ENCODE data around the gene RPS21.

The RPS21 gene

DNA sequence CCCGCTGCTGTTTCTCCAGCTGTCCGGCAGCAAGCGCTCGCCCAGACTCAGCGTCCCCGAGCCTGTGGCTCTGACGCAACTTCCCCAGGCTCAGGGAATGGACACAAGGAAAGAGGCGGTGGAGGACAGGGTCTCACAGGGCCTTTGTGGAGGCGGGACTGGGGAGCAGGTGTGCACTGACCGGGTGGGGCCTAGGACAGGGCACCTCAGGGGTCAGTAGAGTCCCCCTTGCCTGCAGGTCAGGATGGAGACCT, 39.8 kb upstream of the RPS21 start:
- H3K27me3 ChIP-seq (ENCODE audit: control insufficient read depth in 1 of 2, insufficient read depth in 2 of 2, low read length in 2 of 2): no peaks in the 10 kb centered on the region
- no peak overlapping the region for H3K4me3 ChIP-seq (ENCODE audit: low read depth in 1 of 2, low read length in 2 of 2)
- no peaks in the 10 kb centered on the region for H3K9me3 ChIP-seq (ENCODE audit: control insufficient read depth in 1 of 2, low read length in 2 of 2)
- H3K27ac ChIP-seq (ENCODE audit: low read depth, low read length): no peak overlapping the region
- H3K36me3 ChIP-seq (ENCODE audit: control insufficient read depth in 1 of 2, insufficient read depth in 2 of 2, low read length in 2 of 2): no peaks in the 10 kb centered on the region
- H3K9ac ChIP-seq (ENCODE audit: low read depth in 1 of 2, low read length in 2 of 2): no peak overlapping the region
- H3K4me1 ChIP-seq (ENCODE audit: control insufficient read depth in 1 of 2, insufficient read depth in 2 of 2, low read length in 2 of 2): peaks cover 12 to 13% of the 10 kb centered on the region in 2 donors

DNA sequence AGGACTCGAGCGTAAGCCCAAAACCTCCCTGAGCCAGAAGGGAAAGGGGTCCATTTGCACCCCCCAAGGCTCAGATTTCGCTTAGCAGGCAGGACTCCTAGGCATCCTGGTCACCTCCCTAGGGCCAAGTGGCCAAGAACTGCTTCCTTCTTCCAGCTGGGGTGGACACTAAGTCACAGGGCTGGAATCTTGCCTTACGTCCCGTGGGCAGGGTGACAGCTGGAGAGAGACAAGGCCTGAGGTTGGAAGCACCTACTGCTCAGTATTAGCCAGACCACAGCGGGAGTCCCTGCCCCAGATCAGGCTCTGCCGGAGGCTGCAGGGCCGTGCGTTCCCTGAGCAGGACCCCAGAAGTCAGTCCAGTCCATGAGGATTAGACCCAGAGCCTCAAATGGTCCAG, 39.5 kb upstream of the RPS21 start:
- H3K27me3 ChIP-seq (ENCODE audit: control insufficient read depth in 1 of 2, insufficient read depth in 2 of 2, low read length in 2 of 2): no peaks in the 10 kb centered on the region
- peaks cover 12 to 13% of the 10 kb centered on the region in 2 donors for H3K4me1 ChIP-seq (ENCODE audit: control insufficient read depth in 1 of 2, insufficient read depth in 2 of 2, low read length in 2 of 2)
- H3K4me3 ChIP-seq (ENCODE audit: low read depth in 1 of 2, low read length in 2 of 2): no peak overlapping the region
- no peak overlapping the region for H3K9ac ChIP-seq (ENCODE audit: low read depth in 1 of 2, low read length in 2 of 2)
- no peaks in the 10 kb centered on the region for H3K36me3 ChIP-seq (ENCODE audit: control insufficient read depth in 1 of 2, insufficient read depth in 2 of 2, low read length in 2 of 2)
- no peak overlapping the region for H3K27ac ChIP-seq (ENCODE audit: low read depth, low read length)
- H3K9me3 ChIP-seq (ENCODE audit: control insufficient read depth in 1 of 2, low read length in 2 of 2): no peaks in the 10 kb centered on the region

DNA sequence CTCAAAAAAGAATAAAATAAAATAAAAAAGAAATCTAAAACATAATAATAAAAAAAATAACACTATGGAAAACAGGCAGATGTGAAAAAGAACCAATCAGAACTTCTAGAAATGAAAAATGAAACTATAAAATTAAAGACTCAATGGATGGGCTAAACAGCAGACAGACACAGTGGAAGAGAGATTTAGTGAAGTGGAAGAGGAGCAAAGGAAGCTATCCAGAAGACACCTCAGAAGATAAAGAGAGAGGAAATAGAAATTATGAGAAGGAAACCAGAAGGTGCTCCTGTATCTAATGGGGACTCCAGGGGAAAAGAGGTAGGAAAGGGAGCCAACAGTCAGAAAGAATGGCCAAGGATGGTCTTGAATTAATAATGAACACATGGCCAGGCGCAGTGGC, 38.3 kb upstream of the RPS21 start:
- no peak overlapping the region for H3K4me3 ChIP-seq (ENCODE audit: low read depth in 1 of 2, low read length in 2 of 2)
- H3K27ac ChIP-seq (ENCODE audit: low read depth, low read length): no peak overlapping the region
- H3K27me3 ChIP-seq (ENCODE audit: control insufficient read depth in 1 of 2, insufficient read depth in 2 of 2, low read length in 2 of 2): no peaks in the 10 kb centered on the region
- H3K9ac ChIP-seq (ENCODE audit: low read depth in 1 of 2, low read length in 2 of 2): no peak overlapping the region
- no peaks in the 10 kb centered on the region for H3K9me3 ChIP-seq (ENCODE audit: control insufficient read depth in 1 of 2, low read length in 2 of 2)
- peaks cover 13 to 18% of the 10 kb centered on the region in 2 donors for H3K4me1 ChIP-seq (ENCODE audit: control insufficient read depth in 1 of 2, insufficient read depth in 2 of 2, low read length in 2 of 2)
- no peaks in the 10 kb centered on the region for H3K36me3 ChIP-seq (ENCODE audit: control insufficient read depth in 1 of 2, insufficient read depth in 2 of 2, low read length in 2 of 2)

DNA sequence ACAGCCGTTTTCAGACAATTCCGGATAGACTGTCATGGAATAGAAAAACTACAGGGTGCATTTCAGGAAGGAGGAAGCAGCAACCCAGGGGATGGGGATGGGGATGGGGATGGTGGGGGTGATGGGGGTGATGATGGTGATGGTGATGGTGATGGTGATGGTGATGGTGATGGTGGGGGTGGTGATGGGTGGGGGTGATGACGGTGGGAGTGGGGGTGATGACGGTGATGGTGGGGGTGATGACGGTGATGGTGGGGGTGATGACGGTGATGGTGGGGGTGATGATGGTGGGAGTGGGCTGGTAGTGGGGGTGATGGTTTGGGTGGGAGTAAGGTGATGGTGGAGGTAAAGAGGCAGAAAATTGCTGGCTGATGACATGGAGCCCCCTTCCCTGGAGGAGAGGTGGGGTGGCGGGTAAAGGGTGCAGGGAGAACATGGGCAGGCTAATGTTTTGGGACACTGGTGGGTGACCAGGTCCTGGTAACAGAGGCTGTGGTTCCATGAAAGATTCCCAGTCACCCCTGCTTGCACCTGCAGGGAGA, 37.3 kb upstream of the RPS21 start:
- H3K36me3 ChIP-seq (ENCODE audit: control insufficient read depth in 1 of 2, insufficient read depth in 2 of 2, low read length in 2 of 2): no peaks in the 10 kb centered on the region
- H3K27ac ChIP-seq (ENCODE audit: low read depth, low read length): no peak overlapping the region
- no peaks in the 10 kb centered on the region for H3K9me3 ChIP-seq (ENCODE audit: control insufficient read depth in 1 of 2, low read length in 2 of 2)
- H3K27me3 ChIP-seq (ENCODE audit: control insufficient read depth in 1 of 2, insufficient read depth in 2 of 2, low read length in 2 of 2): no peaks in the 10 kb centered on the region
- H3K4me1 ChIP-seq (ENCODE audit: control insufficient read depth in 1 of 2, insufficient read depth in 2 of 2, low read length in 2 of 2): peaks cover 13 to 18% of the 10 kb centered on the region in 2 donors
- H3K4me3 ChIP-seq (ENCODE audit: low read depth in 1 of 2, low read length in 2 of 2): no peak overlapping the region
- H3K9ac ChIP-seq (ENCODE audit: low read depth in 1 of 2, low read length in 2 of 2): no peak overlapping the region

DNA sequence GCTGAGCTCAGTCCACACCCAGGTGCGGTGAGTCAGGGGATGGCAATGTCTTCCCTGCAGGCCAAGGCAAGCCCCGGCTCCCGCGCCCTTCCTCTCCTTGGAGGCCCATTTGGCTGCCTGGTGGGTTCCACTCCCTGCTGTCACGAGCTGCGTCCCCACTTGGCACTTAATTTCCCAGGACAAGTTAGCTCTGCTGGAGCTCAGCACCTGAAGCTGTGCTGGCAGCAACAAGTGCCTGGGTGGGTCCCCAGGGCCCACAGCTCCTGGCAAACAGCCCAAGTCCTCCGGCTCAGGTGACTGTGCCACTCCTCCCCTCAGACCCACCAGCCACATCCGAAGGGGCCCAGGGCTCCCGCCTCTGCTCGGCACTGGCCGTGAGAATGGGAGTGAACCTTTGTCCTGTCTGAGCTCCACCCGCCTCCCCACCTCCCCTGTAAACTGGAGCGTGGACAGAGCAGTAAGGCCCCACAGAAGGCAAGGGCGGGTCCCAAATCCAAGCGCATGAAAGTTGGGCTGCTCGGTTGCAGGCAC, 36.7 kb upstream of the RPS21 start:
- H3K9ac ChIP-seq (ENCODE audit: low read depth in 1 of 2, low read length in 2 of 2): no peak overlapping the region
- no peak overlapping the region for H3K27ac ChIP-seq (ENCODE audit: low read depth, low read length)
- no peaks in the 10 kb centered on the region for H3K36me3 ChIP-seq (ENCODE audit: control insufficient read depth in 1 of 2, insufficient read depth in 2 of 2, low read length in 2 of 2)
- no peak overlapping the region for H3K4me3 ChIP-seq (ENCODE audit: low read depth in 1 of 2, low read length in 2 of 2)
- H3K27me3 ChIP-seq (ENCODE audit: control insufficient read depth in 1 of 2, insufficient read depth in 2 of 2, low read length in 2 of 2): no peaks in the 10 kb centered on the region
- no peaks in the 10 kb centered on the region for H3K9me3 ChIP-seq (ENCODE audit: control insufficient read depth in 1 of 2, low read length in 2 of 2)
- H3K4me1 ChIP-seq (ENCODE audit: control insufficient read depth in 1 of 2, insufficient read depth in 2 of 2, low read length in 2 of 2): peaks cover 13 to 22% of the 10 kb centered on the region in 2 donors

DNA sequence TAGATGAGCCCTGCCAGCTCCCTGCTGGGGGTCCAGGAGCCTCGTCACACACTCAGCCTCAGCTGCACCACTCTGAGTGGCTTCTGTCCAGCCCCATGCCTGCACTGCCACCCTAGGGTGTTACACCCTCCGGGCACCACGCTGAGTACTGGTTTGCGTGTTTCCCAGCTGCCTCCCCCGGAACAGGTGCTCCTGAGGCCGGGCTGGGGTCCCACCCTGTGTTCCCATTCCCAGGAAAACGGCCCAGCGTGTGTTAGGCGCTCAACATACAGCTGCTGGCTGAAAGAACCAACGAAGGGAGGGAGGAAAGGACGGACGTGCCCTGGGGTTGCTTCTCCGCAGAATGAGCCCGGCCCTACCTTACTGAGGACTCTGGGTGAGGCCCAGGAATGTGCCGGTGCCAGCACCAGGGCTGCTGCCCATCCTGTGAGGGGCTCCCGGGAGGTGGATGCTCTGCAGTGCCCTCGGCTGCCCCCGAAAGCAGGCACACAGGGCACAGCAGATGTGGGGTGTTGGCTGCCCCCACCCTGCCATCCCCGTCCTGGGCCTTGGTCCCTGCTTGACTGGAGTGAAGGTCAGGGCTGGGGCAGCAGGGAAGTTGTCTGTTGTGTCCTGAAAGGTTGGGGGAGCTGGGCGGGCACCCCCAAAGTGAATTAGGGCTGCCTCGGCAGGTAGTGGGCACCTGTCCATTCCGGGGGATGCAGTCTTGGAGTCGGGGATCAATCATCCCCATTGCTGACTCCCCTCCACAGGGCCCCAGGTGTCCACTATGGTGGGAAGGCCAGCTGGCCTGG, 36.1 kb upstream of the RPS21 start:
- no peak overlapping the region for H3K27ac ChIP-seq (ENCODE audit: low read depth, low read length)
- H3K4me3 ChIP-seq (ENCODE audit: low read depth in 1 of 2, low read length in 2 of 2): no peak overlapping the region
- no peaks in the 10 kb centered on the region for H3K27me3 ChIP-seq (ENCODE audit: control insufficient read depth in 1 of 2, insufficient read depth in 2 of 2, low read length in 2 of 2)
- H3K9me3 ChIP-seq (ENCODE audit: control insufficient read depth in 1 of 2, low read length in 2 of 2): no peaks in the 10 kb centered on the region
- peaks cover 13 to 26% of the 10 kb centered on the region in 2 donors for H3K4me1 ChIP-seq (ENCODE audit: control insufficient read depth in 1 of 2, insufficient read depth in 2 of 2, low read length in 2 of 2)
- H3K36me3 ChIP-seq (ENCODE audit: control insufficient read depth in 1 of 2, insufficient read depth in 2 of 2, low read length in 2 of 2): no peaks in the 10 kb centered on the region
- H3K9ac ChIP-seq (ENCODE audit: low read depth in 1 of 2, low read length in 2 of 2): no peak overlapping the region

DNA sequence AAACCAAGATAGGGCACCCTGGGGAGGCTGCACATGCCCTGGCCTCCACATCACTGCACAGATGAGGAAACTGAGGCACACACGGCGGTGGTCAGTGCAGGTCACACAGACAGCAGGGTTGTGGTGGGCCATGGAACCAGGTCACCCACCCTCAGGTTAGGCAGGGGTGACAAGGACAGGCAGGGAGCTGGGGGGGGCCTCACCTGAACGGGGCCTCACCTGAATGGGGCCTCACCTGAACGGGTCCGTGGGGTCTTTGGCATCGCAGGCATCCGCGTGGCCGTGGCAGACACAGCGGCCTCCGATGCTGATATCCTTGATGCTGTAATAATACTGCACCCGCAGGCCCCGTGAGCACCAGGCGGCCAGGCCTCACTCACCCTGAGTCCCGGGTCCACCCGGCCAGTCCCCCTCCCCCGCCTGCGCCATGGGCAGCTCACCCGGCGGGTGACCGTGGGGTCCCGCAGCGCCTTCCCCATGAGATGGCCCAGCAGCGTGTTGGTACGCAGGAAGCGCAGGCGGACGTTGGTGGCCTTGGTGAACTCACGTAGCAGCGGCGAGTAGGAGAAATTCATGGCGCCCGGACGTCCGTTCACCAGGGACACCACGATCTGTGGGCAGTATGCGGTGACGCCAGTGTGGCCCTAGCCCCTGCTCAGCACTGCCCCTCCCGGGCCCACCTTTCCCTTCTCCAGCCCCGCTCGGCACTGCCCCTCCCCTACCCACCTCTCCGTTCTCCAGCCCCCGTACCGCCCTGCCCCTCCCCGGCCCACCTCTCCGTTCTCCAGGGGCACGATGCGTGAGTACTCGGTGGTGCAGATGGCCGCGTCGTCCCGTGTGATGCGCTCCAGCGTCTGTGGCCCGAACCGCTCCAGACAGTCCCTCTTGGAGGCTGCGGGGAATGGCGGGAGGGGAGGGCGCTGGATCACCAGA, 35.2 kb upstream of the RPS21 start:
- H3K27ac ChIP-seq (ENCODE audit: low read depth, low read length): no peak overlapping the region

DNA sequence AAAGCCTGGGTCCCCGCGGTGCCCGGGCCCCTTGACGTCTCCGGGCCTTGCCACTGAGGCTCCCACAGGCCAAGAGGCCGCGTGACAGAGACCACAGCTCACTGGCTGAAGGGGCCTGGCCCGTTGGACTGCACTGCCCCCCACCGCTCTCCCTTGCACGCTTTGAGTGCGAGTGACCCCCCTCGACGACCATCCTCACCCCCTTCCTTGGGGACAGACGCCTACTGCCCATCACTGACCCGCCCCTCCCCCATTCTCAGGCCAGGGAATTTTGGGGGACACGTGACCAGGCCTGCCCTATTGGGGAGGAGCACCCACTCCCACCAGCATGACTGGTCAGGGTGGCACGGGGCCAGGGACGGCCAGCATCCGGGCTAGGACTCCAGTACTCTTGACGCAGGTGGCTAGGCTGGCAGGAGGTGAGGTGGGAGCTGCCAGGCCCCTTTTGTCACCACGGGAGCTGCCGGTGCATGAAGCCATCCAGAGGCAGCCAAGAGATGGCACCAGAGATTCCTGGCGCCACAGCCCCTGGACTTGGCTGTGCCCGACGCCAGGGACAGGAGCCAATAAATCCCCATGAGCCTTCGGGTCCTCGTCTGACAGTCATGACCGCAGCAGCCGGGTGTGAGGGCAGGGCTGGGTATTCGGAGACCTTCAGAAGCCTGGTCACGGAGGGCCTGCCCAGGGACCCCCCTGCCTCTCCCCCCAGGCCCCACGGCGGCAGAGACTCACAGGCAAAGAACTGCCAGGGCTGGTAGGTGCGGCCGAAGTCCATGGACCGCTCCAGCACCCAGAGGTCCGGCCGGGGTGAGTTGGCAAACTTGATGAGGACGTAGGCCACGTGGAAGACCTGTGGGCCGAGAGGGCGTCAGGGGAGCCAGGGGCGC, 34.3 kb upstream of the RPS21 start:
- Histone ChIP-seq H3K36me3 (ENCODE audit: control insufficient read depth in 1 of 2, insufficient read depth in 2 of 2, low read length in 2 of 2) (no peaks in the 10 kb centered on the region), H3K4me1 (ENCODE audit: control insufficient read depth in 1 of 2, insufficient read depth in 2 of 2, low read length in 2 of 2) (peaks cover 17 to 41% of the 10 kb centered on the region in 2 donors), H3K27ac (ENCODE audit: low read depth, low read length) (peak overlapping the region; percentile 3), H3K4me3 (ENCODE audit: low read depth in 1 of 2, low read length in 2 of 2) (no peak overlapping the region), H3K9ac (ENCODE audit: low read depth in 1 of 2, low read length in 2 of 2) (no peak overlapping the region), H3K9me3 (ENCODE audit: control insufficient read depth in 1 of 2, low read length in 2 of 2) (no peaks in the 10 kb centered on the region), H3K27me3 (ENCODE audit: control insufficient read depth in 1 of 2, insufficient read depth in 2 of 2, low read length in 2 of 2) (no peaks in the 10 kb centered on the region)

More for the DNA sequence above, 35.2 kb upstream of the RPS21 start:
- Histone ChIP-seq H3K9ac (ENCODE audit: low read depth in 1 of 2, low read length in 2 of 2) (no peak overlapping the region), H3K9me3 (ENCODE audit: control insufficient read depth in 1 of 2, low read length in 2 of 2) (no peaks in the 10 kb centered on the region), H3K4me3 (ENCODE audit: low read depth in 1 of 2, low read length in 2 of 2) (no peak overlapping the region), H3K27me3 (ENCODE audit: control insufficient read depth in 1 of 2, insufficient read depth in 2 of 2, low read length in 2 of 2) (no peaks in the 10 kb centered on the region), H3K4me1 (ENCODE audit: control insufficient read depth in 1 of 2, insufficient read depth in 2 of 2, low read length in 2 of 2) (peaks cover 14 to 32% of the 10 kb centered on the region in 2 donors), H3K36me3 (ENCODE audit: control insufficient read depth in 1 of 2, insufficient read depth in 2 of 2, low read length in 2 of 2) (no peaks in the 10 kb centered on the region)

DNA sequence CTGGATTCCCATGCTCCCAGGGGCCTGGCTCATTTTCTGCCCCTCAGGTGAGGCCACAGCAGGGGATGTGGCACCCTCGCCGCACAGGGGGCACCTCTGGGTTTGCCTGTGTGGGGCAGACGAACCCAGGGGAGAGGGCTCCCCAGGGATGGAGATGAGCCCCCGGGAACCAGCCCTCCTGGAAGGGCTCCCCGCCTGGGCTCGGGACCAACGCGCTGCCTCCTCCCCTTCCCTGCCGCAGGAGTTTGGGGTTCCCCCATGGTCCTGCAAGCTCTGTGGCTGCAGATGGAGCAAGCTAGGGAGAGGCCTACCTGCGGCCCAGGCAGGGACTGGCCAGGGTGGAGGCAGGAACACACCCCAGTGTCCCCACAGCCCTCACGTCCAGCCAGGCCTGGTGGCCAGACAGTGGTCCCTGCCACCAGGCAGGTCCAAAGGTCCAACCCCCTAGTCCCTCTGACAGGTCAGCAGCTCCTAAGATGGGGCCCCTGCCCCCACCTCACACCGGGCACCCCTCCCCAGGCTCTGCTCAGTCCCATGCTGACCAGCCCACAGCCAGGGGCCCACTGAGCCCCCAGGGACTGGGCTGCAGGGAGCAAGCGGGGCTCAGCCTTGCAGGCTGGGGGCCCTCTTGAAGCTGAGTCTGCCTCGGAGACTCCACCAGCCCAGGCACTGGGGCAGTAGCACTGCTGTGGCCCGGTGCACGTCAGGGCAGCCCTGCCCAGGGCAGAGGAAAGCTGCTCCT, 33.4 kb upstream of the RPS21 start:
- H3K36me3 ChIP-seq (ENCODE audit: control insufficient read depth in 1 of 2, insufficient read depth in 2 of 2, low read length in 2 of 2): no peaks in the 10 kb centered on the region
- H3K9ac ChIP-seq (ENCODE audit: low read depth in 1 of 2, low read length in 2 of 2): no peak overlapping the region
- no peaks in the 10 kb centered on the region for H3K9me3 ChIP-seq (ENCODE audit: control insufficient read depth in 1 of 2, low read length in 2 of 2)
- H3K27ac ChIP-seq (ENCODE audit: low read depth, low read length): no peak overlapping the region
- no peak overlapping the region for H3K4me3 ChIP-seq (ENCODE audit: low read depth in 1 of 2, low read length in 2 of 2)
- no peaks in the 10 kb centered on the region for H3K27me3 ChIP-seq (ENCODE audit: control insufficient read depth in 1 of 2, insufficient read depth in 2 of 2, low read length in 2 of 2)
- H3K4me1 ChIP-seq (ENCODE audit: control insufficient read depth in 1 of 2, insufficient read depth in 2 of 2, low read length in 2 of 2): peaks cover 17 to 48% of the 10 kb centered on the region in 2 donors

Data from duodenal mucosa (tissue), 2 donors.